Measurements from ENCODE around the gene HSD11B2. TPM values are rescaled to one million over a fixed set of nuclear protein-coding genes. Genes with fewer than 3 reads are reported as not detected.

HSD11B2 gene
- total RNA-seq, 1 donor from 2014 or later, result 5.2 TPM

DNA sequence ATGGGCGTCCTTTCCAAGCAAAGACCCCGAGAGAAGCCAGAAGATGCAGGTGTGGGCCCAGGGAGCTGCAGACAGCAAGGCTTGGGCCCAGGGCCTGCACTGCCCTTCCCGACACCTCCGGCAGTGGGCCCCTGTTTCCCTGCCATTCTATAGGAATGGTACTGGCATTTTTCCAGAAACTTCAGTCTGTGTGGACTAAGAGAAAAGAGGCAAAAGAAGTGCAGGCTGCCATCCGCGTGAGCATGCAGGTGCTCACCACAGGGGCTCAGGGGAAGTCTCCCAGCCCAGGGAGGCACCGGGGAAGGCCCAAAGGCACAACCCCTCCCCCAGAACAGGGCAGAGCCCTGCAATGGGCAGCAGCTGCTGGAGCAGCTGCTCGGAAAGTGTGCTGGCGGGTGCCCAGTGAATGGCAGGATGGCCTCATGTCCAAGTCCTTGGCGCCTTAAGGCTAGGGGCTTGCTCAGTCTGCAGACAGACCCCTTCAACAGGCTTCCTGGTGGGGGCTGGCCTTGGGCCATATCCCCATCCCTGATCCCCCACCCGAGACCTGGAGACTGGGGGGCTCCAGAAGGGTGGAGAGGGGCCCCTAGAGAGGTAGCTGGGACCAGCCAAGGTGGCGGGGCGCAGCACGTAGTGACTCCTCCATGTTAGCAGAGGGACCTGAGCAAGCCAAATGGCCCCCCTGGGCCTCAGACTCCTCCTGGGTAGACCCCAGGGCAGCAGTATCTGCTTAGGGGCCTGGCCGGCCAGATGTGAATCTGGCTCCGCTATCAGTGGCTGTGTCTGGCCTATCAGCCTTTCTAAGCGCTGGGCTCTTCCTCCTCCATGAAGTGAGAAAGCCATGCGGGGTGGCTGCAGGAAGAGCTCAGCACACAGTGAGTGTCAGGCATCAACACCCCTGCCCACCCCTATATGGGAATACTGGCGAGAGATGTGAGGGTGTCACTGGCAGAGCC, 30.9 kb upstream of the HSD11B2 start:
- Mint-ChIP-seq H3K4me1 (no peaks in the 10 kb centered on the region), H3K27me3 (peaks cover 15% of the 10 kb centered on the region), H3K4me3 (no peak overlapping the region), H3K27ac (no peak overlapping the region), H3K36me3 (ENCODE audit: low read depth) (no peaks in the 10 kb centered on the region), H3K9me3 (no peaks in the 10 kb centered on the region)
- DNase-seq, result no peak
- intact Hi-C loops (cut with micrococcal nuclease), result loop anchor here (1.0 to 10.0 kb wide), 3 partner anchors 55 to 140 kb away; partner anchors contain the start of gene PLEKHG4

DNA sequence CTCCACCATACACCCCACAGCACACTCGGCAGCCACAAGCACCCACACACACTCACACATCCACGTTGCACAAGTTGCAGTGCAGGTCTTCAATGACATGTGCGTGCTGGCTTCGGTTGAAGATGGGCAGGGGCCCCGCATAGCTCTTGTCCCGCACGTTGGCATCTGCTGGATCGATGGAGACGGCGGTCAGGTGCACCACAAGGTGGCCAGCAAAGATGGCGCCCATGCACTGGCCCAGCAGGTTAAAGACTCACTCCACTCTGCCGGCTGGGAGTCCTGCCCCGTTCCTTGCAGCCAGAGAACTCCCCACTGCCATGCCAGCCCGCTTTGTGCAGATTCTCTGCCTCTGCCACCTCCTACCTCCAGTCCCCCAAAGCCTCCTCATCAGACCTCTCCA, 30.0 kb upstream of the HSD11B2 start:
- Mint-ChIP-seq H3K4me3 (no peak overlapping the region), H3K4me1 (no peaks in the 10 kb centered on the region), H3K27ac (no peak overlapping the region), H3K9me3 (no peaks in the 10 kb centered on the region), H3K27me3 (peaks cover 7% of the 10 kb centered on the region), H3K36me3 (ENCODE audit: low read depth) (no peaks in the 10 kb centered on the region)
- intact Hi-C loops (cut with micrococcal nuclease), result no loop called here
- no peak for DNase-seq

DNA sequence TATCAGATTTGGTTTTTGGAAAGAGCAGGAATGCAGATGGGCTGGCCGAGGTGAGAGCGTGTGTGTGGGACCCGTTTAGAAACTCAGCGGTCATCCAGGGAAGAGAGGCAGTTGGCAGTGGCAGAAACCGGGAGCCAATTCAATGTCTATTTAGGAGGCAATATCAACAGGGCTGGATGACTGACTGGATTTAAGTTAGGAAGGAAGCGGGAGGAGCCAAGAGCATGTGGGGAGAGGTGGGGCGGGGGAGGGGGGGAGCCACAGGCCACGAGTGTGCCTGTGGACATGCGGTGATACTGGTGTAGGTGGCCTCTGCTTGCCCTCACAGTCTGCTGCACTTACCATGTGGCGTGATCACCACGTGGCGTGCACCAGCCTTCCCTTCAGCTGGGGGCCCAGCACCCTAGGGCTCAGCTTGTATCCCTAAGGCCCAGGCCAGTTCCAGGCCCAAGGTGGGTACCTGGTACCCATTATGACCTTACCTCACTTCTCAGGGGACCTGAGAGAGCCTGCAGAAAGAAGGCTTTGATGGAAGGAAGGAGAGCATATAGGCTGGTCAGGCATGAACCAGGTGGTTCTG, 26.9 kb upstream of the HSD11B2 start:
- peaks cover 7% of the 10 kb centered on the region for H3K27me3 Mint-ChIP-seq
- no peaks in the 10 kb centered on the region for H3K4me1 Mint-ChIP-seq
- intact Hi-C loops (cut with micrococcal nuclease), result no loop called here
- no peaks in the 10 kb centered on the region for H3K9me3 Mint-ChIP-seq
- H3K36me3 Mint-ChIP-seq (ENCODE audit: low read depth), result no peaks in the 10 kb centered on the region
- no peak overlapping the region for H3K4me3 Mint-ChIP-seq
- H3K27ac Mint-ChIP-seq, result no peak overlapping the region
- no peak for DNase-seq

DNA sequence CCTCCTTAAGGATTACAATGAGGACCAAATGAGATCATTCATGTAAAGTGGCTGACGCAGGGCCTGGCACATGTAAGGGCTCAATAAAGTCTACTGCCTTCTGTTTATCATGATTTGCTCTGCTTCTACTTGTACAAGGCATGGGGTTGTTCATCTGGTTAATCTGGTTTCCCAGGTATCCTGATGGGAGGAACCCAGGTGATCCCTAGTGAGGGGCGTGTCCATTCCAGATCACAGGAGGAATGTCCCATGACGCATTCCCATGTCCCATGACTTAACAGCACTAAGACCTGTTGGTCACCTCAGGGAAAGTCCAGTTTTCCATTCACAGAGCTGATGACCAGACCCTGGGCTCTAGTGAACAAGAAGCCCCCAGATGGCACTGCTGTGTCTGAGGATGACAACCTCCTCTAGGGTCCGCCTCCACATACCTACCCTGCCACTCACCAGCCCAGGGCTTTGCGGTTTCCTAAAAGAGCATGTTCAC, 26.1 kb upstream of the HSD11B2 start:
- no peak for DNase-seq
- Mint-ChIP-seq H3K36me3 (ENCODE audit: low read depth) (no peaks in the 10 kb centered on the region), H3K9me3 (no peaks in the 10 kb centered on the region), H3K27ac (no peak overlapping the region), H3K27me3 (peaks cover 7% of the 10 kb centered on the region), H3K4me1 (no peaks in the 10 kb centered on the region), H3K4me3 (no peak overlapping the region)
- intact Hi-C loops (cut with micrococcal nuclease), result no loop called here

DNA sequence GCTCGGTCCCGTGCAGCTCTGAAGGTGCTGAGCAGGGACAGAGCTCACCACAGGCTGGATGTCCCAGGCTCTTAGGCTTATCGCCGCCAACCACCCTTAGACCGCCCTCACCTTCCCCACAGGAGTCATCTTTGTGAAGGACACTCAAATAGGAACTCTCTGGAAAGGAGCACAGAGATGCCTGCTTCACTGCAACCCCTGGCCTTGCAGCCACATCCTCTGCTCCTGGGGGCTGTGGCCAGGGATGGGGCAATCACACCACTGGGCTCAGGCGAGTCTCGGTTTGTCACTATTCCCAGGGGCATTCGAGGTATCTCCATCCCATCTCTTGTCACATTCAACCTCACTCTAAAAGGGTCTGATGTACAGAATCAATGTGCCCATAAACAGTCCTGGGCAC, 25.6 kb upstream of the HSD11B2 start:
- intact Hi-C loops (cut with micrococcal nuclease), result no loop called here
- Mint-ChIP-seq H3K9me3 (no peaks in the 10 kb centered on the region), H3K36me3 (ENCODE audit: low read depth) (no peaks in the 10 kb centered on the region), H3K4me1 (no peaks in the 10 kb centered on the region), H3K27me3 (peaks cover 7% of the 10 kb centered on the region), H3K27ac (no peak overlapping the region), H3K4me3 (no peak overlapping the region)
- no peak for DNase-seq

DNA sequence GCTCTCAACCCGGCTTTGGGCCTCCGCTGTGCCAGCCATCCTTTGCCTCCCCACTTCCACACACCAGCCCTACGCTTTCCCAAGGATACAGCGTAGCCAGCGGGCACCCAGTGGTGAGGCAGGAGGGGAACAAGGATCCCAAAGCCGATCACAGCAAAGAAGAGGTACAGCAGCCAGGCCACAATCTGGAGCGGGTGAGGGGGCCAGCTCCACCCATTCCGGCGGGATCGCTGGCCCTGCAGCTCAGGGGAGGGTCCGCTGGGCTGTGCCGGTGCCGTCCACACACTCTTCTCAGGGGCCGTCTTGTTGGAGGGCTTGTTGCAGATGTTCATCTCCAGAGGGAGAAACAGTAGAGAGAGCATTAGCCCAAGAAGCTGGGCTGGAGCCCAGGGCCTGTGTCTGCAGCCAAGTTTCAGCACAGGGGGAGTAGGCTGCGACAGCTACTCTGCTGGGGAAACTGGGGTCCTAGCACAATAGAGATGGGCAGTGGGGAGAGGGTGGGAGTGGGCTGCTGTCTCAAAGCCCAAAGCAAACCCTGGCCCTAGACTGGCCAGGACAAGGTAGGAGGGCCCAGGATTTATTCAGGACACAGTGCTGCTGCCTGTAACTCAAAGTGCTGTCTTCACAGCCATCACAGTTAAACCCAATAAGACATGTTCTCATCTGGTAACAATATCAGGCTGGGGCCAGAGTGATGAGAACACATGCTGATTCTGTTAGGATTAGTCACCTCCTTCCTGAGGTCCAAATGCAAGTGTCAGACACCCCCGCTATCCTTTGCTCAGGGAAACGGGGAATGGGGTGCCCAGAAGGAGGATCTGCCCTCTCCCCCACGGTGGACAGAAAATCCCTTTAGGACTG, 24.6 kb upstream of the HSD11B2 start:
- no peak overlapping the region for H3K27ac Mint-ChIP-seq
- H3K4me3 Mint-ChIP-seq, result no peak overlapping the region
- peaks cover 5% of the 10 kb centered on the region for H3K27me3 Mint-ChIP-seq
- DNase-seq, result no peak
- no peaks in the 10 kb centered on the region for H3K9me3 Mint-ChIP-seq
- no peaks in the 10 kb centered on the region for H3K36me3 Mint-ChIP-seq (ENCODE audit: low read depth)
- intact Hi-C loops (cut with micrococcal nuclease), result no loop called here
- no peaks in the 10 kb centered on the region for H3K4me1 Mint-ChIP-seq

DNA sequence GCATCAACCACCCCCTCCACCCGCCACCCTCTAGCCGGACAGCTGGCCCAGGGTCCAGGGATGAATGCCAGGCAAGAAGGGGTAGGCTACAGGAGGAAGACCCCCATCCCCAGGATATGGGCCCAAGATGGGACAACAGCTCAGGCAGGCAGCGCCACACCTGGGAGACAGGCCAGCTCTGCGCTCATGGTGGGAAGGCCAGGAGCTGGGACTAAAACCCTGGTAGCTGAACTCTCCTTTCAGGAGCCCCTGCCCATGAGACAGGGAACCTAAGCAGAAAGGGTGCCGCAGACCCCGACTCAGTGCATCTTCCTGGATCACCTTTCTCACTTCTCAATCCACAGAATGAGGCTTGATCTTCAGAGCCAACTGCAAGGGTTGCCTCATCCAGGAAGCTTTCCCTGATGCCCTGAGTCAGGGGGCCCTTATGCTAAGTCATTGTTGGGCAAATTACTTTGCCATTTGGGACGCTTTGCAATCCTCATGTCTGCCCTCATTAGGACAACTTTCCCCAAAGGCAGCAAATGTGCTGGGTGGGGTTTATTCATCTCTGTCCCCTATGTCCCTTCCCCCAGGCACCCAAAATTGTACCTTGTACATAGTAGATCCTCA, 23.6 kb upstream of the HSD11B2 start:
- H3K27ac Mint-ChIP-seq, result no peak overlapping the region
- H3K27me3 Mint-ChIP-seq, result peaks cover 3% of the 10 kb centered on the region
- no peaks in the 10 kb centered on the region for H3K9me3 Mint-ChIP-seq
- DNase-seq, result no peak
- intact Hi-C loops (cut with micrococcal nuclease), result no loop called here
- H3K4me1 Mint-ChIP-seq, result no peaks in the 10 kb centered on the region
- no peak overlapping the region for H3K4me3 Mint-ChIP-seq
- no peaks in the 10 kb centered on the region for H3K36me3 Mint-ChIP-seq (ENCODE audit: low read depth)

DNA sequence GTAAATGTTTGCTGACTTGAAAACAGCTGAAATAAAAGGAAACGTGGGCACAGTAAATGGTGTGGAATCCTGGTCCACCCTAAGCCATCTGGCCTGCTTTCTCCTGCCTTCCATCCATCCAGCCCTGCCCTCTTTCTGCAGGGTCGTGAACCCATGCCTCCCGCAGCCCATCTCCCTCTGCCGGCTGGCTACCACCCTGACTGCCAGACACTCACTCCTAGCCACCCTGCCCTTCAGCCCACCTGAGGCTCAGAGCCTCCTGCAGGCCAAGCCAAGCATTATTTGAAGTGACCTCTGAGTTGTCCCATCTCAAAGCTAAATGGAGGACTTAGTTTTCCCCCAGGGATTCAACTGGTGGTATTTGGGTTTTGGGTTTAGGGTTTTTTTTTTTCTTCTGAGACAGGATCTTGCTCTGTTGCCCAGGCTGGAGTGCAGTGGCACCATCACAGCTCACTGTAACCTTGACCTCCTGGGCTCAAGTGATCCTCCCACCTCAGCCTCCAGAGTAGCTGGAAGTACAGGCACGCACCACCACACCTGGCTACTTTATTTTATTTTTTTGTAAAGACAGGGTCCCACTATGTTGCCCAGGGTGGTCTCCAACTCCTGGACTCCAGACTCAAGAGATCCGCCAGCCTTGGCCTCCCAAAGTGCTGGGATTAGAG, 23.0 kb upstream of the HSD11B2 start:
- intact Hi-C loops (cut with micrococcal nuclease), result no loop called here
- H3K27ac Mint-ChIP-seq, result no peak overlapping the region
- no peaks in the 10 kb centered on the region for H3K36me3 Mint-ChIP-seq (ENCODE audit: low read depth)
- no peak overlapping the region for H3K4me3 Mint-ChIP-seq
- H3K9me3 Mint-ChIP-seq, result no peaks in the 10 kb centered on the region
- H3K27me3 Mint-ChIP-seq, result peaks cover 3% of the 10 kb centered on the region
- DNase-seq, result no peak
- no peaks in the 10 kb centered on the region for H3K4me1 Mint-ChIP-seq

DNA sequence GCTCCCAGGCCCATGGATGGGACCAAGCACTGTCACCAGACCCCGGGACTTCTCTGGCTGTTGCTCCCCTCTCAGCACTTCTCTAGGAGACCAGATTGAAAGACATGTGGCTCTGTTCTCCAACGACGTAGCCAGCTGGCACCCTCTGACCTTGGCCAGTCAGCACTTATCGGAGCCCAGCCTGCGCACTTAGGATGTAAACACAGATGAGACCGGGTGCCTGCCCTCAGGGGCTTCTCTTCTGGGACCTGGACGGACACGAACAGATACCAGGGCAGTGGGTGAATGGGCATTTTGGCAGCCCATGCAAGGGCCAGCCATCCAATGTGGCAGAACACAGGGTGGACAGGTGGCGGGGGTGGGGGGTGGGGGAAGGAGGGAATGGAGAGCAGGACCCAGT, 21.3 kb upstream of the HSD11B2 start:
- Mint-ChIP-seq H3K4me1 (peaks cover 2% of the 10 kb centered on the region), H3K36me3 (ENCODE audit: low read depth) (no peaks in the 10 kb centered on the region), H3K27me3 (peaks cover 11% of the 10 kb centered on the region), H3K9me3 (no peaks in the 10 kb centered on the region), H3K27ac (no peak overlapping the region), H3K4me3 (no peak overlapping the region)
- DNase-seq, result no peak
- intact Hi-C loops (cut with micrococcal nuclease), result no loop called here

DNA sequence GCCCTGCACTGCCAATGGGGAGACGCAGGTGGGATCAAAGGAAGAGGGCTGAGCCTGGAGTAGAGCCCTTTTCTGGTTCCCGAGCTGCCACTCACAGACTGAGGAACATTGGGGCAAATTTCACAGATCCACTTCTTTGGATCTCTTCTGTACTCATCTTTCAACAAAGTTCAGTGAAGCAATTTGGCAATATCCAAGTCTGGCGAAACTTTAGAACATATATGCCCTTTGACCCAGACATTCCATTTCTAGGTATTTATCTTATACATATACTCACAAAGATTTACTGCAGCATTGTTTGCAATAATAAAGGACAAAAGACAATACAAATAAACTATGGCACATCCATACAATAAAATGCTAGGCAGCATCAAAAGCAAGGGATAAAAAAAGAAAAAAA, 19.6 kb upstream of the HSD11B2 start:
- Mint-ChIP-seq H3K4me1 (peaks cover 6% of the 10 kb centered on the region), H3K4me3 (no peak overlapping the region)
- intact Hi-C loops (cut with micrococcal nuclease), result no loop called here

DNA sequence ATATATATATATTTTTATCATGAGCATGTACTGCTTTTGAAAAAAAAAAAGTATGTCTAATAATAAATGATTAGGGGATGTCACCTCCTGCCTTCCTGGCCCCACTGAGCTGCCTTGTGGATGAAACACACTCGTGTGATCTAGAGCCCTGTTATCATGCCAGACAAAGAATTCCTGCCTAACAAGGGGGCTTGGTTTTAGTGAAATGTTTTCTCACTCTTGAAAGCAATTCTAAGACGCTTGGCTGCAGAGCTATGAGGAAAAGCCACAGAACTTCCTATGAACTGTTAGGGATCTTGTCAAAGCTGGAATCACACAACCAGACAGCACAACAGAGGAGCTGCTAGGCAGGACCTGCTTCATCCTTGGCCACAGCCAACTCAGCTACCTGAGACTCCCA, 18.6 kb upstream of the HSD11B2 start:
- no peaks in the 10 kb centered on the region for H3K9me3 Mint-ChIP-seq
- H3K4me1 Mint-ChIP-seq, result peaks cover 10% of the 10 kb centered on the region
- no peaks in the 10 kb centered on the region for H3K36me3 Mint-ChIP-seq (ENCODE audit: low read depth)
- no peak overlapping the region for H3K4me3 Mint-ChIP-seq
- intact Hi-C loops (cut with micrococcal nuclease), result no loop called here
- no peak for DNase-seq
- no peak overlapping the region for H3K27ac Mint-ChIP-seq
- H3K27me3 Mint-ChIP-seq, result peaks cover 22% of the 10 kb centered on the region

More for the DNA sequence above, 19.6 kb upstream of the HSD11B2 start:
- no peak overlapping the region for H3K27ac Mint-ChIP-seq
- no peak for DNase-seq
- no peaks in the 10 kb centered on the region for H3K36me3 Mint-ChIP-seq (ENCODE audit: low read depth)
- no peaks in the 10 kb centered on the region for H3K9me3 Mint-ChIP-seq
- H3K27me3 Mint-ChIP-seq, result peaks cover 15% of the 10 kb centered on the region

DNA sequence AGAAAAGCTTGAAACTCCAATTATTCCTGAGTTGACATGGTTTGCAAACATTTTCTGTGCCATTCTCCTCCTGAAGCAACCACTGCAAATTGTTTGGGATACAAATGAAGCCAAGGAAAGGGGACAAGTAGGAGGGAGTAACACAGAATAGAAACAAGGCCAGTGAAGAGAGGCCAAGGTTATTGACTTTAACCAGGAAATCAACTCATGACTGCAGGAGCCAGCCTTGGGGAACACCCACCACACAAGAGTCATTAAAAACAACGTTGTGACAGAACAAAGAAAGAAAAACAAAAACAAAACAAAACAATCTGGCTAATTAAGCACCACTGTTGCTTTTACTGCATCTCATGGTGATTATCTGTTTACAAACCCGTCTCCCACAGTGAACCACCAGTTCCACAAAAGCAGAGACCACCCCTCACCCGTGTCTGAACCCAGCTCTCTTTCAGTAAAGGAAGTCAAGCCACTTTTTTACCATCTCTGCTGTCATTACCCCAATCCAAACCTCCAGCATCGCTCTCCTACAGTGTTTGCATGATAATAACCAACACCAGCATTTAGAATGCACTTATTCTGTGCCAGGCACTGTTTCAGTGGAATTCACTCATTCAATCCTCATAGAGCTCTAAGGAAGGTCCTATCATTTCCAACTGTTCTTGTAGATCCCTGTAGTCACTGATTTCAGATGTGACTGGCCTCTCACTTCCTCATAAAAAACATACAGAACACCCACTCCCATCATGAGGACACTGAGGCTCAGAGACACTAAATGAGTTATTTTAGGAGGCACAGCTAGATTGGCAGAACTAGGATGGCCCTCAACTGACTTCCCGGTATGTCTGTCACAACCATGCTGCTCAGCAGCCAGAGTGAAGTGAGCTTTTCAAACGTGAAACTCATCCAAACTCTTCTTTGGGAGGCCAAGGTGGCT, 16.7 kb upstream of the HSD11B2 start:
- no peak overlapping the region for H3K27ac Mint-ChIP-seq
- H3K4me3 Mint-ChIP-seq, result no peak overlapping the region
- DNase-seq, result no peak
- H3K9me3 Mint-ChIP-seq, result no peaks in the 10 kb centered on the region
- H3K27me3 Mint-ChIP-seq, result peaks cover 31% of the 10 kb centered on the region
- intact Hi-C loops (cut with micrococcal nuclease), result no loop called here
- H3K36me3 Mint-ChIP-seq (ENCODE audit: low read depth), result no peaks in the 10 kb centered on the region
- H3K4me1 Mint-ChIP-seq, result peaks cover 10% of the 10 kb centered on the region
